HepG2 (cell line): ENCODE results near the gene PIF1. TPM values are rescaled to one million over a fixed set of nuclear protein-coding genes. Genes with fewer than 3 reads are reported as not detected.

Experiments
- AKAP8 ChIP-seq: sonication (generic); formaldehyde crosslinking; IDR thresholded peaks from 2 replicates; pipeline ENCODE4 v1.5.1; 2020; ENCODE audit warnings: mild to moderate bottlenecking, missing genetic modification reagents
- ATF3 ChIP-seq: sonication (generic); formaldehyde crosslinking; IDR thresholded peaks from 2 replicates; pipeline ENCODE4 v1.4.0; 2020; ENCODE audit warnings: missing genetic modification reagents
- ATM ChIP-seq: fragments of 450-650 bp; IDR thresholded peaks from 2 replicates; pipeline ENCODE4 v1.7.1; 2017; ENCODE audit warnings: mild to moderate bottlenecking, borderline replicate concordance
- CCDC6 ChIP-seq: sonication (generic); formaldehyde crosslinking; IDR thresholded peaks from 2 replicates; pipeline ENCODE4 v1.8.1; 2022; ENCODE audit warnings: mild to moderate bottlenecking, missing genetic modification reagents, moderate library complexity
- CEBPB ChIP-seq: IDR thresholded peaks from 2 replicates; pipeline ENCODE4 v1.6.1; 2011; ENCODE audit warnings: low read depth, low read length, improper control_type of control experiment, borderline replicate concordance
- GATAD1 ChIP-seq: IDR thresholded peaks from 2 replicates; pipeline ENCODE4 v1.6.1; 2016; ENCODE audit warnings: missing genetic modification reagents, missing compliant biosample characterization
- GPN1 ChIP-seq: sonication (generic); formaldehyde crosslinking; IDR thresholded peaks from 2 replicates; pipeline ENCODE4 v1.5.1; 2020; ENCODE audit warnings: missing genetic modification reagents, borderline replicate concordance
- JUNB ChIP-seq: sonication (generic); formaldehyde crosslinking; IDR thresholded peaks from 2 replicates; pipeline ENCODE4 v1.8.0; 2022; ENCODE audit warnings: missing genetic modification reagents, mild to moderate bottlenecking, borderline replicate concordance
- KDM3A ChIP-seq: IDR thresholded peaks from 2 replicates; pipeline ENCODE4 v1.6.1; 2018; ENCODE audit warnings: low read depth, missing compliant biosample characterization
- KLF11 ChIP-seq: IDR thresholded peaks from 2 replicates; pipeline ENCODE4 v1.6.1; 2016; ENCODE audit warnings: missing compliant biosample characterization
- MTERF4 ChIP-seq: sonication (generic); formaldehyde crosslinking; IDR thresholded peaks from 2 replicates; pipeline ENCODE4 v1.8.0; 2023; ENCODE audit warnings: mild to moderate bottlenecking, missing genetic modification reagents
- MTF1 ChIP-seq: sonication (generic); formaldehyde crosslinking; IDR thresholded peaks from 2 replicates; pipeline ENCODE4 v1.5.0; 2020; ENCODE audit warnings: missing genetic modification reagents
- MYPOP ChIP-seq: sonication (generic); formaldehyde crosslinking; IDR thresholded peaks from 2 replicates; pipeline ENCODE4 v1.8.1; 2023; ENCODE audit warnings: mild to moderate bottlenecking, moderate library complexity, missing genetic modification reagents
- NONO ChIP-seq, 2 experiments: fragments of 450-650 bp in 1 of 2; sonication (generic) in 1 of 2; formaldehyde crosslinking in 1 of 2; IDR thresholded peaks in 1 of 2; conservative IDR thresholded peaks in 1 of 2; 2 replicates each; pipeline versions ENCODE4 v1.6.1 to v1.8.0; 2017 to 2022; ENCODE audit warnings: mild to moderate bottlenecking in 1 of 2, missing genetic modification reagents in 1 of 2, moderate library complexity in 1 of 2
- PAX8 ChIP-seq: sonication (generic); formaldehyde crosslinking; IDR thresholded peaks from 2 replicates; pipeline ENCODE4 v1.8.0; 2022; ENCODE audit warnings: mild to moderate bottlenecking, missing genetic modification reagents, borderline replicate concordance
- PHB2 ChIP-seq: fragments of 450-650 bp; IDR thresholded peaks from 2 replicates; pipeline ENCODE4 v1.6.1; 2018; ENCODE audit not compliant: partially characterized antibody
- SNAPC5 ChIP-seq: sonication (generic); formaldehyde crosslinking; IDR thresholded peaks from 2 replicates; pipeline ENCODE4 v1.8.1; 2023; ENCODE audit warnings: mild to moderate bottlenecking, missing genetic modification reagents, borderline replicate concordance
- SP1 ChIP-seq, 2 experiments: fragments of 450-650 bp in 1 of 2; sonication (generic) in 1 of 2; formaldehyde crosslinking in 1 of 2; IDR thresholded peaks; 2 replicates each; pipeline versions ENCODE4 v1.4.0 to v1.6.1; 2016 to 2020; ENCODE audit warnings: missing genetic modification reagents in 1 of 2
- TAF15 ChIP-seq: fragments of 200-400 bp; formaldehyde crosslinking; IDR thresholded peaks from one replicate; pipeline ENCODE4 v1.6.1; 2018; ENCODE audit warnings: mild to moderate bottlenecking, low read depth, low read length; ENCODE audit not compliant: poor library complexity, severe bottlenecking
- ZBTB7A ChIP-seq: sonication (generic); formaldehyde crosslinking; IDR thresholded peaks from 2 replicates; pipeline ENCODE4 v1.8.0; 2022; ENCODE audit warnings: mild to moderate bottlenecking, missing genetic modification reagents
- ZMYM2 ChIP-seq: sonication (generic); formaldehyde crosslinking; IDR thresholded peaks from 2 replicates; pipeline ENCODE4 v1.8.0; 2022; ENCODE audit warnings: mild to moderate bottlenecking, missing genetic modification reagents
- ZNF180 ChIP-seq: sonication (generic); formaldehyde crosslinking; IDR thresholded peaks from 2 replicates; pipeline ENCODE4 v1.4.0; 2020; ENCODE audit warnings: low read depth, missing genetic modification reagents, borderline replicate concordance
- ZNF44 ChIP-seq: sonication (generic); formaldehyde crosslinking; IDR thresholded peaks from 2 replicates; pipeline ENCODE4 v1.5.1; 2020; ENCODE audit warnings: mild to moderate bottlenecking, missing genetic modification reagents
- ZNF550 ChIP-seq: sonication (generic); formaldehyde crosslinking; IDR thresholded peaks from 2 replicates; pipeline ENCODE4 v1.4.0; 2020; ENCODE audit warnings: mild to moderate bottlenecking, missing genetic modification reagents, borderline replicate concordance
- ZNF580 ChIP-seq: IDR thresholded peaks from 2 replicates; pipeline ENCODE4 v1.6.1; 2016; ENCODE audit warnings: low read depth, borderline replicate concordance
- ZNF629 ChIP-seq: sonication (generic); formaldehyde crosslinking; conservative IDR thresholded peaks from 2 replicates; pipeline ENCODE4 v1.5.0; 2020; ENCODE audit warnings: missing genetic modification reagents
- ZNF773 ChIP-seq: sonication (generic); formaldehyde crosslinking; IDR thresholded peaks from 2 replicates; pipeline ENCODE4 v1.4.0; 2020; ENCODE audit warnings: missing genetic modification reagents, borderline replicate concordance
- polyA plus RNA-seq, 8 experiments: library from polyadenylated mRNA; depleted of rRNA in 3 of 8; stranded (reverse) in 7 of 8; unstranded in 1 of 8; fragments of >200 nt; fragmentation: Illumina TruSeq in 4 of 8; extraction: Trizol in 4 of 8; gene quantifications; 2 replicates each; pipeline versions ENCODE4 v1.2.1 to v1.2.3, GENCODE V29; 2011 to 2016; ENCODE audit warnings: low read depth in 4 of 8, missing spikeins in 1 of 8, mixed read lengths in 1 of 8; ENCODE audit not compliant: insufficient read depth in 1 of 8
- total RNA-seq, 5 experiments: library from RNA; depleted of rRNA; stranded (reverse); fragments of >200 nt; fragmentation: Illumina TruSeq; extraction: Trizol; gene quantifications; 2 replicates each; pipeline ENCODE4 v1.2.3, GENCODE V29; 2016; ENCODE audit warnings: low read depth in 1 of 5

The PIF1 gene
- total and polyA plus RNA-seq, 2 of the 13 experiments (the other 11 are each of a cell fraction or from before 2014, with no cell fraction given), result 18.5 to 19.7 TPM

- TF ChIP-seq MTERF4 (no peak), GATAD1 (CRISPR knock-in tag) (no peak), ZBTB7A (CRISPR knock-in tag) (0 out of 2 replicates have a peak, but pooled peaks have one; percentile 51), ZMYM2 (no peak), KLF11 (CRISPR knock-in tag) (0 out of 2 replicates have a peak, but pooled peaks have one; percentile 35), PHB2 (no peak), ATF3 (no peak), MTF1 (CRISPR knock-in tag) (no peak), NONO (IDR thresholded peaks at IDR 0.05) (no peak), NONO (CRISPR knock-in tag; conservative IDR thresholded peaks at IDR 0.05) (0 out of 2 replicates have a peak, but pooled peaks have one; percentile 25), ZNF629 (no peak), MYPOP (CRISPR knock-in tag) (no peak), ATM (no peak), CEBPB (peak; percentile 21; the same call in 1 of the 2 replicates), KDM3A (CRISPR knock-in tag) (no peak), ZNF44 (CRISPR knock-in tag) (no peak), ZNF773 (CRISPR knock-in tag) (0 out of 2 replicates have a peak, but pooled peaks have one; percentile 70), PAX8 (CRISPR knock-in tag) (no peak), AKAP8 (CRISPR knock-in tag) (peak; percentile 71; the same call in 1 of the 2 replicates), TAF15 (no peak), ZNF580 (CRISPR knock-in tag) (peak; percentile 61; the same call in 1 of the 2 replicates), JUNB (CRISPR knock-in tag) (no peak), GPN1 (CRISPR knock-in tag) (no peak), ZNF180 (CRISPR knock-in tag) (no peak), SP1 (IDR thresholded peaks at IDR 0.05) (no peak), SP1 (CRISPR knock-in tag; IDR thresholded peaks at IDR 0.05) (peak; percentile 75), SNAPC5 (CRISPR knock-in tag) (no peak), CCDC6 (CRISPR knock-in tag) (0 out of 2 replicates have a peak, but pooled peaks have one; percentile 15), ZNF550 (CRISPR knock-in tag) (no peak)
Measured at GRCh38 chr15:64841344-64842095, 16.1 kb upstream of the PIF1 start, which contains the start of gene PLEKHO2 (continued).
